Measurements from ENCODE around the gene SLC39A3.
A peak's percentile ranks its signal among the peaks of the same experiment; 100 is the strongest.

The SLC39A3 gene

DNA sequence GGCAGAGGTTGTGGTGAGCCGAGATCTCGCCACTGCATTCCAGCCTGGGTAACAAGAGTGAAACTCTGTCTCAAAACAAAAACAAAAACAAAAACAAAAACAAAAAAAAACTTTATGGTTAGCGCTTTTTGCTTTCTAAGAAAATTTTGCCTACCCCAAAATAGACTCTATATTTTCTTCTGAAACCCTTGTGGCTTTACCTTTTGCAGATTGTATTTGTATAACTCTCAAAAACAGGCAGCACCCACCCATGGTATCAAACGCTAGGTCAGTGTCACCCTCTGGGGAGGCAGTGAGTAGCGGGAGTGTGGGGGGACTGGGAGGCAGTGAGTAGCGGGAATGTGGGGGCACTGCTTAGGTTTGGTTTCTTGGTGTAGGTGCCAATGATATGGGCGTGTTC, 7.5 kb upstream of the SLC39A3 start:
- H3K27ac ChIP-seq = no peak overlapping the region
- no peak overlapping the region for H3K4me3 ChIP-seq (ENCODE audit: low read depth, low read length)
- no peaks in the 10 kb centered on the region for H3K27me3 ChIP-seq (ENCODE audit: insufficient read depth, low read depth, severe bottlenecking)
- TF ChIP-seq, protein P1, sequence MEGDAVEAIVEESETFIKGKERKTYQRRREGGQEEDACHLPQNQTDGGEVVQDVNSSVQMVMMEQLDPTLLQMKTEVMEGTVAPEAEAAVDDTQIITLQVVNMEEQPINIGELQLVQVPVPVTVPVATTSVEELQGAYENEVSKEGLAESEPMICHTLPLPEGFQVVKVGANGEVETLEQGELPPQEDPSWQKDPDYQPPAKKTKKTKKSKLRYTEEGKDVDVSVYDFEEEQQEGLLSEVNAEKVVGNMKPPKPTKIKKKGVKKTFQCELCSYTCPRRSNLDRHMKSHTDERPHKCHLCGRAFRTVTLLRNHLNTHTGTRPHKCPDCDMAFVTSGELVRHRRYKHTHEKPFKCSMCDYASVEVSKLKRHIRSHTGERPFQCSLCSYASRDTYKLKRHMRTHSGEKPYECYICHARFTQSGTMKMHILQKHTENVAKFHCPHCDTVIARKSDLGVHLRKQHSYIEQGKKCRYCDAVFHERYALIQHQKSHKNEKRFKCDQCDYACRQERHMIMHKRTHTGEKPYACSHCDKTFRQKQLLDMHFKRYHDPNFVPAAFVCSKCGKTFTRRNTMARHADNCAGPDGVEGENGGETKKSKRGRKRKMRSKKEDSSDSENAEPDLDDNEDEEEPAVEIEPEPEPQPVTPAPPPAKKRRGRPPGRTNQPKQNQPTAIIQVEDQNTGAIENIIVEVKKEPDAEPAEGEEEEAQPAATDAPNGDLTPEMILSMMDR (IDR thresholded peaks at IDR 0.05; ENCODE audit: low read depth, low read length) = no peak
- no peaks in the 10 kb centered on the region for H3K36me3 ChIP-seq
- H3K9me3 ChIP-seq (ENCODE audit: severe bottlenecking) = no peaks in the 10 kb centered on the region
- DNase-seq = no peak

- no peaks in the 10 kb centered on the region for H3K36me3 ChIP-seq
Observed at GRCh38 chr19:2744113-2744512, 4.3 kb upstream of the SLC39A3 start.

GRCh38 chr19:2743099-2743498, 3.3 kb upstream of the SLC39A3 start:
- no peak overlapping the region for H3K4me3 ChIP-seq (ENCODE audit: low read depth, low read length)
- H3K36me3 ChIP-seq = peaks cover 4% of the 10 kb centered on the region; the same call in 1 of the 2 replicates

More at GRCh38 chr19:2744113-2744512, 4.3 kb upstream of the SLC39A3 start:
- Histone ChIP-seq H3K4me3 (ENCODE audit: low read depth, low read length) (no peak overlapping the region), H3K9me3 (ENCODE audit: severe bottlenecking) (no peaks in the 10 kb centered on the region), H3K27ac (no peak overlapping the region), H3K27me3 (ENCODE audit: insufficient read depth, low read depth, severe bottlenecking) (no peaks in the 10 kb centered on the region)
- no peak for DNase-seq
- TF ChIP-seq, protein P1 (IDR thresholded peaks at IDR 0.05; ENCODE audit: low read depth, low read length) = no peak

GRCh38 chr19:2740314-2740656, 468 bp upstream of the SLC39A3 start:
- TF ChIP-seq, protein P1 (IDR thresholded peaks at IDR 0.05; ENCODE audit: low read depth, low read length) = no peak
- H3K36me3 ChIP-seq = peaks cover 23% of the 10 kb centered on the region
- no peaks in the 10 kb centered on the region for H3K9me3 ChIP-seq (ENCODE audit: severe bottlenecking)
- peak overlapping the region; percentile 23 for H3K4me3 ChIP-seq (ENCODE audit: low read depth, low read length)
- no peaks in the 10 kb centered on the region for H3K27me3 ChIP-seq (ENCODE audit: insufficient read depth, low read depth, severe bottlenecking)
- peak overlapping the region; percentile 85 for H3K27ac ChIP-seq
- DNase-seq = no peak

More at GRCh38 chr19:2743099-2743498, 3.3 kb upstream of the SLC39A3 start:
- DNase-seq = no peak
- TF ChIP-seq, protein P1 (IDR thresholded peaks at IDR 0.05; ENCODE audit: low read depth, low read length) = no peak
- Histone ChIP-seq H3K27ac (no peak overlapping the region), H3K9me3 (ENCODE audit: severe bottlenecking) (no peaks in the 10 kb centered on the region), H3K27me3 (ENCODE audit: insufficient read depth, low read depth, severe bottlenecking) (no peaks in the 10 kb centered on the region)

GRCh38 chr19:2736550-2737190, 3.1 kb downstream of the SLC39A3 start:
- no peaks in the 10 kb centered on the region for H3K27me3 ChIP-seq (ENCODE audit: insufficient read depth, low read depth, severe bottlenecking)
- H3K36me3 ChIP-seq = peaks cover 48% of the 10 kb centered on the region
- no peak for DNase-seq
- H3K4me3 ChIP-seq (ENCODE audit: low read depth, low read length) = no peak overlapping the region
- TF ChIP-seq, protein P1 (IDR thresholded peaks at IDR 0.05; ENCODE audit: low read depth, low read length) = no peak
- no peaks in the 10 kb centered on the region for H3K9me3 ChIP-seq (ENCODE audit: severe bottlenecking)
- H3K27ac ChIP-seq = no peak overlapping the region

DNA sequence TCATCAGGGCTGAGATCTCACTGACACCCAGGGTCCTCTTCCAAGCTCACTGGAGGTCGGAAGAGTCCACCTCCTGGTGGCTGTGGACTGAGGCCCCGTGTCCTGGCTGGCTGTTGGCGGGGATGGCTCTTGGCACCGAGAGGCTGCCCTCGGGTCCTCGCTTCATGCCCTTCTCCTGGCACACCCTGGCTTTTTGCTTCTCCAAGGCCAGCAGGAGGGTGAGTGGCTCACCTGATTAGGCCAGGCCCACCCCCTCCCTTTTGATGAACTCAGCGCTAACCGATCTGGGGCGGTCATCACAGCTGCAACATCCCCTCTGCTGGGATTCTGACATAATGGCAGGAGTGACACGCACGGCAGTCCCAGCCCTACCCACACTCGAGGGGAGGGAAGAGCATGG, 4.4 kb downstream of the SLC39A3 start:
- no peak for DNase-seq

More for the DNA sequence above, 4.4 kb downstream of the SLC39A3 start:
- Histone ChIP-seq H3K9me3 (ENCODE audit: severe bottlenecking) (no peaks in the 10 kb centered on the region), H3K36me3 (peaks cover 48% of the 10 kb centered on the region), H3K27me3 (ENCODE audit: insufficient read depth, low read depth, severe bottlenecking) (no peaks in the 10 kb centered on the region), H3K4me3 (ENCODE audit: low read depth, low read length) (no peak overlapping the region), H3K27ac (no peak overlapping the region)
- TF ChIP-seq, protein P1 (IDR thresholded peaks at IDR 0.05; ENCODE audit: low read depth, low read length) = no peak
